Dermis blood vessel endothelial cell (primary cell): ENCODE data around the gene DNAJC2. TPM values are rescaled to one million over a fixed set of nuclear protein-coding genes. Genes with fewer than 3 reads are reported as not detected.
A peak's percentile ranks its signal among the peaks of the same experiment; 100 is the strongest.
"Not testable (repeated sequence)": the region's sequence is repeated elsewhere in the genome, so short reads cannot be mapped to it uniquely, and the experiment has no call there.

Experiments
- DNase-seq: peaks from one replicate; pipeline ENCODE4 v3.0.0; 2010
- total RNA-seq: library from RNA; depleted of rRNA; stranded (reverse); fragments of >200 nt; gene quantifications from 2 replicates; pipeline ENCODE4 v1.2.3, GENCODE V29; 2014

DNAJC2 gene
- total RNA-seq, 1 donor from 2014 or later, result 18.5 TPM

- DNase-seq, result no peak
These were observed 1.2 kb downstream of the DNAJC2 start for GRCh38 chr7:103343332-103343731.

- no peak for DNase-seq
These were observed 3.1 kb downstream of the DNAJC2 start for GRCh38 chr7:103341466-103341865.

GRCh38 chr7:103338864-103339263, 5.7 kb downstream of the DNAJC2 start:
- DNase-seq, result no peak

GRCh38 chr7:103336761-103337160, 7.8 kb downstream of the DNAJC2 start:
- DNase-seq, result no peak

GRCh38 chr7:103325744-103326143, 18.8 kb downstream of the DNAJC2 start:
- DNase-seq, result no peak

GRCh38 chr7:103317009-103317408, 27.6 kb downstream of the DNAJC2 start:
- no peak for DNase-seq

GRCh38 chr7:103316380-103316941, 28.1 kb downstream of the DNAJC2 start:
- no peak for DNase-seq

- no peak for DNase-seq
These were observed 29.7 kb downstream of the DNAJC2 start for GRCh38 chr7:103314852-103315251.

GRCh38 chr7:103307503-103308231, 36.9 kb downstream of the DNAJC2 start:
- peak; percentile 46 for DNase-seq

- DNase-seq, result no peak
These were observed 43.1 kb downstream of the DNAJC2 start for GRCh38 chr7:103301441-103301840.

- no peak for DNase-seq
These were observed 44.9 kb downstream of the DNAJC2 start for GRCh38 chr7:103299660-103300059.

- no peak for DNase-seq
These were observed 46.8 kb downstream of the DNAJC2 start for GRCh38 chr7:103297837-103298179.

GRCh38 chr7:103296901-103297836, 47.4 kb downstream of the DNAJC2 start, which contains the start of gene PMPCB:
PMPCB (plus strand) TSS chr7:103297435; CDS start chr7:103297460, 25 bp downstream.
- DNase-seq, result peak; percentile 93

- DNase-seq, result no peak
These were observed 51.0 kb downstream of the DNAJC2 start for GRCh38 chr7:103293526-103293925.

GRCh38 chr7:103292122-103292521, 52.4 kb downstream of the DNAJC2 start:
- DNase-seq, result no peak

- not testable (repeated sequence) for DNase-seq
These were observed 61.7 kb downstream of the DNAJC2 start for GRCh38 chr7:103282802-103283427.

GRCh38 chr7:103280803-103281155, 63.8 kb downstream of the DNAJC2 start:
- DNase-seq, result not testable (repeated sequence)

GRCh38 chr7:103279963-103280802, 64.4 kb downstream of the DNAJC2 start:
- peak; percentile 52 for DNase-seq

- DNase-seq, result not testable (repeated sequence)
These were observed 65.0 kb downstream of the DNAJC2 start for GRCh38 chr7:103279636-103279962.

GRCh38 chr7:103278195-103278594, 66.4 kb downstream of the DNAJC2 start:
- DNase-seq, result not testable (repeated sequence)

GRCh38 chr7:103274867-103275266, 69.7 kb downstream of the DNAJC2 start:
- not testable (repeated sequence) for DNase-seq

- not testable (repeated sequence) for DNase-seq
These were observed 71.2 kb downstream of the DNAJC2 start for GRCh38 chr7:103273374-103273773.
